ENCODE data around the gene AQP6.
A peak's percentile ranks its signal among the peaks of the same experiment; 100 is the strongest.

Gene AQP6

GRCh38 chr12:49944718-49945117 lies 28.0 kb upstream of the AQP6 start:
- no peak overlapping the region for H3K4me3 ChIP-seq (ENCODE audit: low read depth, low read length)
- DNase-seq (ENCODE audit: low read depth), result no peak
- TF ChIP-seq POLR2A (IDR thresholded peaks at IDR 0.05; ENCODE audit: extremely low read depth, insufficient read length) (no peak), MAX (IDR thresholded peaks at IDR 0.05; ENCODE audit: low read depth, low read length) (no peak), MYC (IDR thresholded peaks at IDR 0.05; ENCODE audit: low read depth, low read length) (no peak)
- TF ChIP-seq, protein P1, sequence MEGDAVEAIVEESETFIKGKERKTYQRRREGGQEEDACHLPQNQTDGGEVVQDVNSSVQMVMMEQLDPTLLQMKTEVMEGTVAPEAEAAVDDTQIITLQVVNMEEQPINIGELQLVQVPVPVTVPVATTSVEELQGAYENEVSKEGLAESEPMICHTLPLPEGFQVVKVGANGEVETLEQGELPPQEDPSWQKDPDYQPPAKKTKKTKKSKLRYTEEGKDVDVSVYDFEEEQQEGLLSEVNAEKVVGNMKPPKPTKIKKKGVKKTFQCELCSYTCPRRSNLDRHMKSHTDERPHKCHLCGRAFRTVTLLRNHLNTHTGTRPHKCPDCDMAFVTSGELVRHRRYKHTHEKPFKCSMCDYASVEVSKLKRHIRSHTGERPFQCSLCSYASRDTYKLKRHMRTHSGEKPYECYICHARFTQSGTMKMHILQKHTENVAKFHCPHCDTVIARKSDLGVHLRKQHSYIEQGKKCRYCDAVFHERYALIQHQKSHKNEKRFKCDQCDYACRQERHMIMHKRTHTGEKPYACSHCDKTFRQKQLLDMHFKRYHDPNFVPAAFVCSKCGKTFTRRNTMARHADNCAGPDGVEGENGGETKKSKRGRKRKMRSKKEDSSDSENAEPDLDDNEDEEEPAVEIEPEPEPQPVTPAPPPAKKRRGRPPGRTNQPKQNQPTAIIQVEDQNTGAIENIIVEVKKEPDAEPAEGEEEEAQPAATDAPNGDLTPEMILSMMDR (IDR thresholded peaks at IDR 0.05; ENCODE audit: low read depth, low read length), result no peak

DNA sequence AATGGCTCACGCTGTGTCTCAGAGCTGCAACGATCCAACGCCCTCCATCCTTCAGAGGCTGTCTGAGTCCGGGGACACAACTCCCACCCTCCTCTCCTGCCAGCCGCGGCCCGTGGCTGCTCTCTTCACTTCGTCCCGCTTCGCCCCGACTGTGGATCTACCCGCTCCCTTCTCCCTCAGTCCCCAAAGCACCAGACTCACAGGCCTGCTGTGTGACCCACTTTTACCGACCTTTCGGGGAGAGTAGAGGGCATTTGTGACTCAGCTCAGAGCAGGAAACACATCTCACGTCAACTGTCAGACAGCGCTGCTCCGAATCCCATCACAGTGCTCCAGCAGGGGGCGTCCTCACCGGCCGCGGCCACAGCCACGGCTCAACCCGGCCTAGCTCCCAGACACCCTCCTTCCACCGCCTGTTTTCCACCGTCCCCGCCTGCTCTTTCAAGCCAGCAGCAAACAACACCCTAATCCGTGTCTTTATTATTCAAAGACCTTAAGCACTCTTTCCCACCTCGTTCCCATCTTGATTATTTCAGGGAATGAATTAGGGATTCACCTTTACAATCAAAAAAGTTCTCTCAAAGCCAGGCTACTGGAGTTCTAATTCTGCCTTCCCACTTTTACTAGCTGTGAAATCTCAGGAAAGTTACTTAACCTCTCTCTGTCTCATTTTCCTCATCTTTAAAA lies 27.2 kb upstream of the AQP6 start:
- peak; percentile 93 for DNase-seq (ENCODE audit: low read depth)
- H3K4me3 ChIP-seq (ENCODE audit: low read depth, low read length), result no peak overlapping the region
- TF ChIP-seq POLR2A (IDR thresholded peaks at IDR 0.05; ENCODE audit: extremely low read depth, insufficient read length), result no peak
- peak; percentile 64; the same call in 1 of the 2 replicates for TF ChIP-seq MAX (IDR thresholded peaks at IDR 0.05; ENCODE audit: low read depth, low read length)
- TF ChIP-seq, protein P1 (IDR thresholded peaks at IDR 0.05; ENCODE audit: low read depth, low read length), result peak; percentile 96
- TF ChIP-seq MYC (IDR thresholded peaks at IDR 0.05; ENCODE audit: low read depth, low read length), result no peak; the same call in 1 of the 2 replicates

DNA sequence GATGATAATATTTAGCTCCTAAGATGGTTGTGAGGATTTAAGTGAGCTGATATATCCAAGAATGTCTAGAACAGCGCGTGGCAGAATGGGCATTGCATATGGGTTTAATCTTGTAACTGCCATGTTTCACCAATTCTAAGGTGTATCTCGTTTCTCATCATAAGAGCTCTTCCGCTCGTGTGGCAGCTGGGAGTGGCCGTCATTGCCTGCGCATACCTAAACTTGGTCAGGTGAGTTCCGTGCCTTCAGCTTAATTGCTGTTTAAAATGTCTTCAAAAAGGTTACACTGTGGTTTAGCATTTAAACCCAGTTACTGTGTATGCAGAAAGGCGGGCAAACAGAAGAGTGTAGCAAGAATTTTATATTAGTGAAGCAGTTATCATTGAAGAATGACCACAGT lies 26.7 kb upstream of the AQP6 start:
- TF ChIP-seq POLR2A (IDR thresholded peaks at IDR 0.05; ENCODE audit: extremely low read depth, insufficient read length) (no peak), MAX (IDR thresholded peaks at IDR 0.05; ENCODE audit: low read depth, low read length) (no peak), MYC (IDR thresholded peaks at IDR 0.05; ENCODE audit: low read depth, low read length) (no peak)
- TF ChIP-seq, protein P1 (IDR thresholded peaks at IDR 0.05; ENCODE audit: low read depth, low read length), result no peak
- H3K4me3 ChIP-seq (ENCODE audit: low read depth, low read length), result no peak overlapping the region
- DNase-seq (ENCODE audit: low read depth), result no peak

- no peak overlapping the region for H3K4me3 ChIP-seq (ENCODE audit: low read depth, low read length)
- TF ChIP-seq POLR2A (IDR thresholded peaks at IDR 0.05; ENCODE audit: extremely low read depth, insufficient read length), result no peak
- TF ChIP-seq, protein P1 (IDR thresholded peaks at IDR 0.05; ENCODE audit: low read depth, low read length), result no peak
- TF ChIP-seq MYC (IDR thresholded peaks at IDR 0.05; ENCODE audit: low read depth, low read length), result no peak
- no peak for TF ChIP-seq MAX (IDR thresholded peaks at IDR 0.05; ENCODE audit: low read depth, low read length)
- no peak for DNase-seq (ENCODE audit: low read depth)
Measured at GRCh38 chr12:49946497-49946896, 26.2 kb upstream of the AQP6 start.

DNA sequence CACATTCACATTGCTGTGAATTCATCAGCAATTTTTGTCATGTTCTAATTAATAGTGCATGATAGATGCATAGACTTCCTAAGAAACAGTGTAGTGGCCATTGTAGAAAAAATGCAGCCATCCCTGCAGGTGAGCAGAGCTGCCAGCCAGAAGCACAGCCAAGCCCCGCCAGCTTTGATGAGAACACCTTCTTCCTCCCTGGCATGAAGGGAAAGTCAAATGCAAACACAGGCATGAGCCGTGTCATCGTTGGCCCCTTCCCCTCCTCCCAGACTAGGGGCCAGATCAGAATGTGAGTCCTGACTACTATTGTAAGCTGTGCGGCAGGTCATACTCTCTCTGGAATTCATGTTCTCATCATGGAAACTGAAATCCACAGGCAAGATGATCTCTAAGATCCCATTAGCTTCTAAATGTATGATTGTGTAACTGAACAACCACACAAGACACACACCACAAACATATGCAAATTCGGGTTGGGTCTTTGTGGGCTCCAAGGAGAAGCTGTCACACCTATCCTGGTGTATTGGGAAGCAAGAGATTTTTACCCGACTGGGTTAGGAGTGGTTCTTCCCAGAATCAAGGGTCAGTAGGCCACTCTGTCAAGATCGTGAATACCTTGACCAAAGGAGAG lies 25.0 kb upstream of the AQP6 start:
- no peak overlapping the region for H3K4me3 ChIP-seq (ENCODE audit: low read depth, low read length)
- TF ChIP-seq MAX (IDR thresholded peaks at IDR 0.05; ENCODE audit: low read depth, low read length), result no peak
- no peak for TF ChIP-seq MYC (IDR thresholded peaks at IDR 0.05; ENCODE audit: low read depth, low read length)
- no peak for TF ChIP-seq POLR2A (IDR thresholded peaks at IDR 0.05; ENCODE audit: extremely low read depth, insufficient read length)
- TF ChIP-seq, protein P1 (IDR thresholded peaks at IDR 0.05; ENCODE audit: low read depth, low read length), result no peak
- DNase-seq (ENCODE audit: low read depth), result no peak

Data from NB4 (cell line).